GM18868 (cell line): ENCODE data around the gene JRKL.
"Not testable (repeated sequence)": the region's sequence is repeated elsewhere in the genome, so short reads cannot be mapped to it uniquely, and the experiment has no call there.

Experiments used
- ATAC-seq: cut with Tn5 transposase; IDR thresholded peaks from one replicate; pipeline ENCODE4 v1.9.1; 2021; ENCODE audit warnings: mild to moderate bottlenecking, moderate library complexity; ENCODE audit not compliant: unreplicated experiment

Gene JRKL

GRCh38 chr11:96393753-96394348, 4.0 kb downstream of the JRKL start:
- peak; percentile 13 for ATAC-seq

GRCh38 chr11:96394773-96395172, 5.0 kb downstream of the JRKL start:
- no peak for ATAC-seq

- no peak for ATAC-seq
These were observed 6.8 kb downstream of the JRKL start for GRCh38 chr11:96396637-96397036.

GRCh38 chr11:96397863-96398262, 8.1 kb downstream of the JRKL start:
- no peak for ATAC-seq

- no peak for ATAC-seq
These were observed 10.9 kb downstream of the JRKL start for GRCh38 chr11:96400697-96401096.

GRCh38 chr11:96411412-96411811, 21.6 kb downstream of the JRKL start:
- ATAC-seq: not testable (repeated sequence)

- no peak for ATAC-seq
These were observed 23.1 kb downstream of the JRKL start for GRCh38 chr11:96412761-96413381.

- ATAC-seq: no peak
These were observed 23.6 kb downstream of the JRKL start for GRCh38 chr11:96413408-96413807.

- no peak for ATAC-seq
These were observed 34.9 kb downstream of the JRKL start for GRCh38 chr11:96424693-96425092.

GRCh38 chr11:96430668-96431067, 40.9 kb downstream of the JRKL start:
- ATAC-seq: no peak

- not testable (repeated sequence) for ATAC-seq
These were observed 42.8 kb downstream of the JRKL start for GRCh38 chr11:96432654-96433053.
